K562 (cell line): ENCODE results near the gene GPR162. TPM values are rescaled to one million over a fixed set of nuclear protein-coding genes. Genes with fewer than 3 reads are reported as not detected.

Experiments used
- ATF7 ChIP-seq: fragments of 450-650 bp; IDR thresholded peaks from 2 replicates; pipeline ENCODE4 v1.7.1; 2014; ENCODE audit warnings: mild to moderate bottlenecking, moderate library complexity
- CBFA2T3 ChIP-seq: fragments of 450-650 bp; IDR thresholded peaks from 2 replicates; pipeline ENCODE4 v1.6.1; 2017
- DACH1 ChIP-seq: fragments of 450-650 bp; IDR thresholded peaks from 2 replicates; pipeline ENCODE4 v1.6.1; 2018; ENCODE audit not compliant: partially characterized antibody
- DNMT1 ChIP-seq: fragments of 450-650 bp; IDR thresholded peaks from 2 replicates; pipeline ENCODE4 v1.6.1; 2016; ENCODE audit warnings: antibody characterized with exemption, mild to moderate bottlenecking
- DPF2 ChIP-seq: fragments of 450-650 bp; IDR thresholded peaks from 2 replicates; pipeline ENCODE4 v1.6.1; 2016
- HNRNPL ChIP-seq: fragments of 200-400 bp; formaldehyde crosslinking; IDR thresholded peaks from 2 replicates; pipeline ENCODE4 v1.6.1; 2017; ENCODE audit warnings: low read depth, mild to moderate bottlenecking, low read length
- LARP7 ChIP-seq: fragments of 450-650 bp; IDR thresholded peaks from 2 replicates; pipeline ENCODE4 v1.6.1; 2016
- MEIS2 ChIP-seq: fragments of 450-650 bp; IDR thresholded peaks from 2 replicates; pipeline ENCODE4 v1.6.1; 2014; ENCODE audit warnings: mild to moderate bottlenecking; ENCODE audit not compliant: partially characterized antibody
- RBM39 ChIP-seq: fragments of 200-400 bp; formaldehyde crosslinking; optimal IDR thresholded peaks from 2 replicates; pipeline ENCODE3; 2018; ENCODE audit warnings: low read depth, low read length
- SETDB1 ChIP-seq: IDR thresholded peaks from one replicate; pipeline ENCODE4 v1.6.1; 2012; ENCODE audit warnings: low read length, control low read depth, inconsistent platforms
- SMARCB1 ChIP-seq: IDR thresholded peaks from 2 replicates; pipeline ENCODE4 v1.6.1; 2011; ENCODE audit warnings: improper control_type of control experiment, low read depth; ENCODE audit not compliant: insufficient read length
- SNRNP70 ChIP-seq: fragments of 200-400 bp; formaldehyde crosslinking; optimal IDR thresholded peaks from 2 replicates; pipeline ENCODE3; 2017; ENCODE audit warnings: low read depth, low read length
- SP2 ChIP-seq: IDR thresholded peaks from 2 replicates; pipeline ENCODE4 v1.6.1; 2011; ENCODE audit warnings: mild to moderate bottlenecking, low read depth, low read length, moderate library complexity; ENCODE audit not compliant: poor library complexity, severe bottlenecking; ENCODE audit errors: extremely low read depth
- TAF15 ChIP-seq: fragments of 200-400 bp; formaldehyde crosslinking; IDR thresholded peaks from 2 replicates; pipeline ENCODE4 v1.6.1; 2017; ENCODE audit warnings: mild to moderate bottlenecking, low read depth, low read length, moderate library complexity
- TBP ChIP-seq: optimal IDR thresholded peaks from 2 replicates; pipeline ENCODE3; 2011; ENCODE audit warnings: low read depth, low read length, improper control_type of control experiment
- TCF7 ChIP-seq: sonication (generic); IDR thresholded peaks from 2 replicates; pipeline ENCODE4 v1.6.1; 2016; ENCODE audit warnings: antibody characterized with exemption, borderline replicate concordance
- ZBTB7A ChIP-seq: IDR thresholded peaks from 2 replicates; pipeline ENCODE4 v1.6.1; 2011; ENCODE audit warnings: low read depth, mild to moderate bottlenecking, low read length, moderate library complexity, borderline replicate concordance; ENCODE audit not compliant: control insufficient read depth
- ZNF124 ChIP-seq: sonication (generic); formaldehyde crosslinking; IDR thresholded peaks from 2 replicates; pipeline ENCODE4 v1.8.1; 2022; ENCODE audit warnings: missing genetic modification reagents
- polyA plus RNA-seq, 8 experiments: library from polyadenylated mRNA; depleted of rRNA in 4 of 8; stranded (reverse) in 5 of 8; unstranded in 3 of 8; fragments of >200 nt; fragmentation: Nextera tagmentation in 2 of 8; fragmentation: Illumina TruSeq in 1 of 8; extraction: Ambion mirVana in 2 of 8; extraction: Trizol in 1 of 8; gene quantifications; 2 replicates each; pipeline versions ENCODE4 v1.2.1 to v1.2.3, GENCODE V29; 2011 to 2014; ENCODE audit warnings: inconsistent platforms in 1 of 8, missing spikeins in 1 of 8
- total RNA-seq, 7 experiments: library from RNA; depleted of rRNA in 6 of 7; stranded (reverse); fragments of >200 nt in 6 of 7; fragmentation: Illumina TruSeq in 2 of 7; extraction: Trizol in 2 of 7; gene quantifications; 2 replicates each; pipeline versions ENCODE4 v1.2.1 to v1.2.3, GENCODE V29; 2011 to 2021; ENCODE audit warnings: low replicate concordance in 1 of 7
- TF ChIP-seq, protein P1 (sequence below), 2 experiments: fragments of 200-800 bp in 1 of 2; sonication (Bioruptor generic) in 1 of 2; sonication (generic) in 1 of 2; formaldehyde crosslinking in 1 of 2; IDR thresholded peaks in 1 of 2; conservative IDR thresholded peaks in 1 of 2; 2 replicates each; pipeline versions ENCODE4 v1.5.0 to v1.6.1; 2016 to 2020; ENCODE audit warnings: missing compliant biosample characterization in 1 of 2, missing genetic modification characterization in 1 of 2, missing genetic modification reagents in 1 of 2
- TF ChIP-seq, protein P2 (sequence below): fragments of 450-650 bp; IDR thresholded peaks from 2 replicates; pipeline ENCODE4 v1.6.1; 2016; ENCODE audit warnings: missing biosample characterization, missing genetic modification characterization
- TF ChIP-seq, protein P3 (sequence below): sonication (generic); formaldehyde crosslinking; IDR thresholded peaks from 2 replicates; pipeline ENCODE4 v1.8.0; 2022; ENCODE audit warnings: mild to moderate bottlenecking, low read depth, missing genetic modification reagents
- TF ChIP-seq, protein P4 (sequence below): fragments of 450-650 bp; IDR thresholded peaks from 2 replicates; pipeline ENCODE4 v1.7.1; 2018; ENCODE audit warnings: mild to moderate bottlenecking, low read depth; ENCODE audit not compliant: partially characterized antibody

The GPR162 gene
- total and polyA plus RNA-seq, 9 of the 15 experiments (the other 6 are each of a cell fraction or from before 2014, with no cell fraction given) = 0.65 to 1.8 (median 1.1) TPM; not detected in 2

DNA sequence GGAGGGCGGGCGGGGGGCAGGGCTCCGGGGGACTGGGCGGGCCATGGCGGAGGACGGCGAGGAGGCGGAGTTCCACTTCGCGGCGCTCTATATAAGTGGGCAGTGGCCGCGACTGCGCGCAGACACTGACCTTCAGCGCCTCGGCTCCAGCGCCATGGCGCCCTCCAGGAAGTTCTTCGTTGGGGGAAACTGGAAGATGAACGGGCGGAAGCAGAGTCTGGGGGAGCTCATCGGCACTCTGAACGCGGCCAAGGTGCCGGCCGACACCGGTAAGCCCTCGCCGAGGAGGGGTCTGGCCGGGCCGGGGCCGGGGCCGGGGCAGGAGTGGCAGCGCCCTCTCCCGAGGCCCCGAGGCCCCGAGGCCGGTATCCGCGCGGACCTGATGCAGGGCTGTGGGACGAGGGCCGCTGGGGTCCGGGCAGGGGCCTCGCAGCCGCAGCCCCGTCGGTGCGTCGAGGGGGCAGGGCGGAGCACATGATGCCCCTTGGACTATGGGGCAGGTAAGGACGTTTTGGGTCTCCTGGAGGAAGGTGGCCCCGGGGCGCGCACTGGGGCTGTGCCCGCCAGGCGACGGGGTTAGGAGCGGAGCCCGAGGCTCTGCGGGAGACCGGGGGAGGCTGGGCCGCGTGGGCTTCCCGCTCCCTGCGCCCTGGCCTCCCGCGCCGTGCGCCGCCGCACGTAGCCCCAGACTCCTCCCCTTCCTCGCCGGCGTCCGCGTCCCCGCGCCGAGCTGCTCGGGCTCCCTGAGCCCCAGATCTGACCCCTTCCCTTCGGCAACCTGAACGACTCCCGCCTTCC is 46.0 kb downstream of the GPR162 start, which contains the start of gene TPI1 (continued):
- TF ChIP-seq, protein P1, sequence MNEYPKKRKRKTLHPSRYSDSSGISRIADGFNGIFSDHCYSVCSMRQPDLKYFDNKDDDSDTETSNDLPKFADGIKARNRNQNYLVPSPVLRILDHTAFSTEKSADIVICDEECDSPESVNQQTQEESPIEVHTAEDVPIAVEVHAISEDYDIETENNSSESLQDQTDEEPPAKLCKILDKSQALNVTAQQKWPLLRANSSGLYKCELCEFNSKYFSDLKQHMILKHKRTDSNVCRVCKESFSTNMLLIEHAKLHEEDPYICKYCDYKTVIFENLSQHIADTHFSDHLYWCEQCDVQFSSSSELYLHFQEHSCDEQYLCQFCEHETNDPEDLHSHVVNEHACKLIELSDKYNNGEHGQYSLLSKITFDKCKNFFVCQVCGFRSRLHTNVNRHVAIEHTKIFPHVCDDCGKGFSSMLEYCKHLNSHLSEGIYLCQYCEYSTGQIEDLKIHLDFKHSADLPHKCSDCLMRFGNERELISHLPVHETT (CRISPR knock-in tag; conservative IDR thresholded peaks at IDR 0.05 in 1 of 2, IDR thresholded peaks at IDR 0.05 in 1 of 2) = no peak; a peak in 1 of 4 replicates
- TF ChIP-seq SP2 (no peak), ATF7 (peak; percentile 14; the same call in 1 of the 2 replicates), RBM39 (no peak), TAF15 (0 out of 2 replicates have a peak, but pooled peaks have one; percentile 38), DNMT1 (no peak), TBP (peak; percentile 96), CBFA2T3 (no peak), ZBTB7A (peak; percentile 13; the same call in 1 of the 2 replicates), LARP7 (no peak), DACH1 (no peak), MEIS2 (no peak), SMARCB1 (no peak), SNRNP70 (no peak), SETDB1 (no peak), ZNF124 (CRISPR knock-in tag) (no peak), HNRNPL (0 out of 2 replicates have a peak, but pooled peaks have one; percentile 18), TCF7 (no peak), DPF2 (no peak)
- TF ChIP-seq, protein P2, sequence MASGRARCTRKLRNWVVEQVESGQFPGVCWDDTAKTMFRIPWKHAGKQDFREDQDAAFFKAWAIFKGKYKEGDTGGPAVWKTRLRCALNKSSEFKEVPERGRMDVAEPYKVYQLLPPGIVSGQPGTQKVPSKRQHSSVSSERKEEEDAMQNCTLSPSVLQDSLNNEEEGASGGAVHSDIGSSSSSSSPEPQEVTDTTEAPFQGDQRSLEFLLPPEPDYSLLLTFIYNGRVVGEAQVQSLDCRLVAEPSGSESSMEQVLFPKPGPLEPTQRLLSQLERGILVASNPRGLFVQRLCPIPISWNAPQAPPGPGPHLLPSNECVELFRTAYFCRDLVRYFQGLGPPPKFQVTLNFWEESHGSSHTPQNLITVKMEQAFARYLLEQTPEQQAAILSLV (tag) = no peak
- TF ChIP-seq, protein P3, sequence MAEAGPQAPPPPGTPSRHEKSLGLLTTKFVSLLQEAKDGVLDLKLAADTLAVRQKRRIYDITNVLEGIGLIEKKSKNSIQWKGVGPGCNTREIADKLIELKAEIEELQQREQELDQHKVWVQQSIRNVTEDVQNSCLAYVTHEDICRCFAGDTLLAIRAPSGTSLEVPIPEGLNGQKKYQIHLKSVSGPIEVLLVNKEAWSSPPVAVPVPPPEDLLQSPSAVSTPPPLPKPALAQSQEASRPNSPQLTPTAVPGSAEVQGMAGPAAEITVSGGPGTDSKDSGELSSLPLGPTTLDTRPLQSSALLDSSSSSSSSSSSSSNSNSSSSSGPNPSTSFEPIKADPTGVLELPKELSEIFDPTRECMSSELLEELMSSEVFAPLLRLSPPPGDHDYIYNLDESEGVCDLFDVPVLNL (CRISPR knock-in tag) = no peak
- TF ChIP-seq, protein P4, sequence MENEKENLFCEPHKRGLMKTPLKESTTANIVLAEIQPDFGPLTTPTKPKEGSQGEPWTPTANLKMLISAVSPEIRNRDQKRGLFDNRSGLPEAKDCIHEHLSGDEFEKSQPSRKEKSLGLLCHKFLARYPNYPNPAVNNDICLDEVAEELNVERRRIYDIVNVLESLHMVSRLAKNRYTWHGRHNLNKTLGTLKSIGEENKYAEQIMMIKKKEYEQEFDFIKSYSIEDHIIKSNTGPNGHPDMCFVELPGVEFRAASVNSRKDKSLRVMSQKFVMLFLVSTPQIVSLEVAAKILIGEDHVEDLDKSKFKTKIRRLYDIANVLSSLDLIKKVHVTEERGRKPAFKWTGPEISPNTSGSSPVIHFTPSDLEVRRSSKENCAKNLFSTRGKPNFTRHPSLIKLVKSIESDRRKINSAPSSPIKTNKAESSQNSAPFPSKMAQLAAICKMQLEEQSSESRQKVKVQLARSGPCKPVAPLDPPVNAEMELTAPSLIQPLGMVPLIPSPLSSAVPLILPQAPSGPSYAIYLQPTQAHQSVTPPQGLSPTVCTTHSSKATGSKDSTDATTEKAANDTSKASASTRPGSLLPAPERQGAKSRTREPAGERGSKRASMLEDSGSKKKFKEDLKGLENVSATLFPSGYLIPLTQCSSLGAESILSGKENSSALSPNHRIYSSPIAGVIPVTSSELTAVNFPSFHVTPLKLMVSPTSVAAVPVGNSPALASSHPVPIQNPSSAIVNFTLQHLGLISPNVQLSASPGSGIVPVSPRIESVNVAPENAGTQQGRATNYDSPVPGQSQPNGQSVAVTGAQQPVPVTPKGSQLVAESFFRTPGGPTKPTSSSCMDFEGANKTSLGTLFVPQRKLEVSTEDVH = no peak
